HG03439 (cell line): ENCODE measurements around the gene SERPINA7.
"Not testable (repeated sequence)": the region's sequence is repeated elsewhere in the genome, so short reads cannot be mapped to it uniquely, and the experiment has no call there.

Experiments
- ATAC-seq: cut with Tn5 transposase; IDR thresholded peaks from one replicate; pipeline ENCODE4 v1.9.1; 2021; ENCODE audit warnings: mild to moderate bottlenecking, moderate library complexity; ENCODE audit not compliant: unreplicated experiment

SERPINA7 gene, protein sequence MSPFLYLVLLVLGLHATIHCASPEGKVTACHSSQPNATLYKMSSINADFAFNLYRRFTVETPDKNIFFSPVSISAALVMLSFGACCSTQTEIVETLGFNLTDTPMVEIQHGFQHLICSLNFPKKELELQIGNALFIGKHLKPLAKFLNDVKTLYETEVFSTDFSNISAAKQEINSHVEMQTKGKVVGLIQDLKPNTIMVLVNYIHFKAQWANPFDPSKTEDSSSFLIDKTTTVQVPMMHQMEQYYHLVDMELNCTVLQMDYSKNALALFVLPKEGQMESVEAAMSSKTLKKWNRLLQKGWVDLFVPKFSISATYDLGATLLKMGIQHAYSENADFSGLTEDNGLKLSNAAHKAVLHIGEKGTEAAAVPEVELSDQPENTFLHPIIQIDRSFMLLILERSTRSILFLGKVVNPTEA

DNA sequence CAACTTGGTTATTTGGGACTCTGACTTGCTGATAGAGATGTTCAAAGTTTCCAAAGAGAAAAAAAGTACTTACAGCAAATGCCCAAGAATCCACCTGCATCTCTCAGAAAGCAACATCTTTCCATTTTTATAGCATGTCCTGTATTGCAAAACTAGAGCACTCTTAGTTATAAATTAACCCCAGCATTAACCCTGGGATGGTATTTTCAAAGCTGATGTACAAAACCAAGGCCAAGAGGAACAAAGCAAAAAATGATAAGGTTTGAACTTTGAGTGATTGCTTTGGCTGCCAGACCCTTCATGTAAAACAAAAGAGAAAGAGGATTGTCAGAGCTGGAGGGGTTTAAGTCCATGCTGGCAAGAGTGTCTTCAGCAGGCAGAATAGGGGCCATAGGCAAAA is at the start of gene SERPINA7:
Gene SERPINA7 (minus strand): TSS at position 103 of the 400 bp plus-strand sequence. CDS start 1,669 bp downstream, outside the sequence.
- no peak for ATAC-seq

DNA sequence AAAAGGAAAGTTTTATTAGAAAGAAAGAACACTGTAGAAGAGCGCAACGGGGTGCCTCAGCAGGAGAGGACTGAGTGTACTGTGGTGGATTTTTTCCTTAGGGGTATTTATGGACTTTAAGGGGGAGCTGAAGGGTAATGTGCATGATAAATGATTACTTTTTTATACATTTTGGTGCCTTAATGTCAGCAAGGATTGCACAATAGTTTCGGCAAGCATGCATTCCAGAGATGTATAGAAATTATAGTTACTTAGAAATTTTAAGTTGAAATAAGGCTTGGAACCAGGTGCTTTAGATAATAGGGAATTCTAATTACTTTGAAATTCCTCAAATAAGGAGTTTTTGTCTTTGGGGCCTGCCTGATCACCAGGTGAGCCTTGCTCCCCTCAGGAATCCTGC is 30.5 kb upstream of the SERPINA7 start:
- ATAC-seq: no peak

DNA sequence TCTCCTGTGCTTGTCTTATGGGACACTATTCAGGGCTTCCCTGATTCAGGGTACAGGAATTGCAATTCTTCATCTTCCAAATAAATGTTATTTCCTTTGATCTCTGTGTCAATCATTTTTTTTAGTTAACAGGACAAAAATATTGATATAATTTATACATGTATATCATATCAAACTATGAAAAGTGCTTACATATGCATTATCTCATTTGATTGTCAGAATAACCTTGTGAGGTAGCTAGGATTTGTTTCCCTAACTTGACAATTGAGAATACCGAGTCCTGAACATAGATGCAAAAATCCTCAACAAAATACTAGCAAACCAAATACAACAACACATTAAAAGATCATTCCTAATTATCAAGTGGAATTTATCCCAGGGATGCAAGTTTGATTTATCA is 11.5 kb upstream of the SERPINA7 start:
- no peak for ATAC-seq

GRCh38 chrX:106042296-106042695 is 3.8 kb upstream of the SERPINA7 start:
- no peak for ATAC-seq

- no peak for ATAC-seq
These were observed 2.3 kb upstream of the SERPINA7 start for GRCh38 chrX:106040861-106041260.

GRCh38 chrX:106039920-106040319 is 1.4 kb upstream of the SERPINA7 start:
- ATAC-seq: no peak

GRCh38 chrX:106037835-106038473 is 573 bp downstream of the SERPINA7 start:
- ATAC-seq: no peak

GRCh38 chrX:106036716-106037115 is 1.8 kb downstream of the SERPINA7 start:
- no peak for ATAC-seq

GRCh38 chrX:106035064-106035463 is 3.5 kb downstream of the SERPINA7 start:
- no peak for ATAC-seq

GRCh38 chrX:106023947-106024346 is 14.6 kb downstream of the SERPINA7 start:
- ATAC-seq: no peak

DNA sequence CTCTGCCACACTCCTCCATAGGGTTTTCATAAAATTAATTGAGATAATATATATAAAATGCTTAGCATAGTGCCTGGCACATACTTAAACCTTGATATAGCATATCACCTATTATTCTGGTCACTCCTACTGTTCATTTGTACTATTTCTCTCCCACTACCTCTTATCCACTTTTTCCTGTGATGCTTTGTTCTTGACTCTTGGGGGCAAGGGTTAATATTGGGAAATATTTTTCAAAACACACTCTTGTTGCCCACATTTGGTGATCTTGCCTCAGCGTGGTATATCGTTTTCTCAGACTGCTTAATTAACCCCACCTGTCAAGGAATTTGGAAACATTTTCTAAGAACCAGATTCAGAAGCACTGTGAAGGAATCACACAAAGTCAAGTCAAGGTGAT is 16.3 kb downstream of the SERPINA7 start:
- no peak for ATAC-seq

DNA sequence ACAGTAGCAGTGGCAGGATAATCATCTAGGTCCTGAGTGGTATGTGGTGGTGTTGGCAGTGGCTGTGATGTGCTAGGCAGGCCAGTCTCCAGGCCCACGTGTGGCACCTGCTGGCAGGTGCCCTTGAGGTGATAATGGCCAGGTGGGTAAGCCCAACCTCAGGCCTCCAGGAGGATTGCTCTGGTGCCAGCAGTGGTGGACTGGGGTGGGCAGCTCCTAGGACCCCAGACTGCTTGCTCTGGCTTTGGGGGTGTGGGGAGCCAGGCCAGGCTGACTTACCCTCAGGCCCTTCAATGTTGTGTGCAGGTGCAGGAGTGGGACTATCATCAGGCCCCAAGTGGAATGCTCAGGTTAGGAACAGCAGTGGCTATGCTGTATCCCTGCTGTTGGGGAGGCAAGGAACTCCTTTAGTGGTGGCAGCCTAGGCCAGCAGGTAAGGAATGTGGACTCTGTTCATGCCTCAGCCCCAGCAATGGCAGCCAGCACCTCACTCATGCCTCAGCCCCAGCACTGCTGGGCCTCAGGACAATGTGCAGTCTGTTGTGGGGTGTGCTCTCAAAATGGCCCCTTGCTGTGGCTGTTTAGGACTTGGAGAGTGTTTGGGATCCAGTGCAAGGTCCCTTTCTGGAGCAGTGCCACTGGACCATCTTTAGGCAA is 24.3 kb downstream of the SERPINA7 start:
- no peak for ATAC-seq

DNA sequence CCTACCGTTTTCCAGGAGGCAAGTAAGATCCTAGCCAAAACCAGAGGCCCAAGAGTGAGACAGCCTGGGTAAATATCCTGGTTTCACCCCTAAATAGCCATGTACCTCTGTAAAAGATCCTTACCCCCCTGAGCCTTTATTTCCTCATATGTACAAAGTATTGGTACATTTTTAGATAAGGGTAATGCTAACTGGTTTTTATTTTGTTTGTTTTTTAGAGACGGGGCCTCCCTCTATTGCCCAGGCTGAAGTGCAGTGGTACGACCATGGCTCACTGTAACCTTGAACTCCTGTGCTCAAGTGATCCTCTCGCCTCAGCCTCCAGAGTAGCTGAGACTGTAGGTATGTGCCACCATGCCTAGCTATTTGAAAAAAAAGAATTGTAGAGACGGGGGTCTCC is 29.4 kb downstream of the SERPINA7 start:
- ATAC-seq: no peak

DNA sequence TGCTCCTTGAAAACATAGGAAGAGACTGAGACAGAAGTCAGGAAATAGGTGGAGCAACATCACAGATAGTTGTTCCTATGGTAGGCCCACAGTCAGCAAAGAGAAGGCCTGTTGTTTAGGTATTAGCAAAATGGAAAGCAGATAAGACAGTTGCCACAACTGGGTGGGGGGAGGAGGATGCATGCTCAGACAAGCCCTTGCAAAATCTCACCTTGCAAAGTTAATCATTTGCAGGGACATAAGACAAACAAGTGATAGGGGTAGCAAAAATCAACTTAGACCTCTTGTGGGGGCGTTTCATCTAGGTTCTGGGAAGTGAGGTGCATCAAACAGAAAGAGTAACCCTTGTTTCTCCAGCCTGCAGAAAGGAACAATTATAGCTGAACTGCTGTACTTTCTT is 30.7 kb downstream of the SERPINA7 start:
- ATAC-seq: no peak

DNA sequence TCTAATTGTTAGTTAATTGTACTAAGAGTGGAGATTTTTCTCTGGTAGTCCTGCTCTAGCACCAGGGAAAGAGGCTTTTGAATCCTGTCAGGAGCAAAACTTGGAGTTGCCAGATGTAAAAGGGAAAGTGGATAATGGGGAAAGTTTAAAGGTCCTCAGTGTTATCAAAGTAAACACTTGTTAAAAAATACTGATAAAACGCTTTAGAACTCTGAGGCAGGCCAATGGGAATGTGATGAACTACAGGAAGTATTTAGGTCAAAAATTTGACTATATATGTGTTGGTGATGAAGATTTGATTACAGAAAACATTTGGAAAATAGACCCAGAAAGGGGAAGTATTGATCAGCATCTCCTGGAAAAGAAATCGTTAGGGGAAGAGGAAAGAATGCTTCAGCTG is 32.8 kb downstream of the SERPINA7 start:
- no peak for ATAC-seq

DNA sequence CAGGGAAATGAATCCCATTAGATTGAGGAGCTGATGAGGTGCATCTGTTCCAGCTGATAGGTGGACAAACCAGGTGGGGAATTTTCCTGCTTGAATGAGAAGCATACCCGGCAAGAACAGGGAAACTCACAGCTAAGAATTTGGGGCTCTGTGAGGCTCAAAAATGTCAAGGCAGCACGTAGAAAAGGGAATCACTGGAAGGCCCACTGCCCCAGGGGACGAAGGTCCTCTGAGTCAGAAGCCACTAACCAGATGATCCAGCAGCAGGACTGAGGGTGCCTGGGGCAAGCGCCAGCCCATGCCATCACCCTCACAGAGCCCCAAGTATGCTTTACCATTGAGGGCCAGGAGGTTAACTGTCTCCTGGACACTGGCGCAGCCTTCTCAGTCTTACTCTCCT is 37.9 kb downstream of the SERPINA7 start:
- not testable (repeated sequence) for ATAC-seq

GRCh38 chrX:106000203-106000602 is 38.3 kb downstream of the SERPINA7 start:
- ATAC-seq: no peak

GRCh38 chrX:105999294-105999693 is 39.2 kb downstream of the SERPINA7 start:
- no peak for ATAC-seq

- not testable (repeated sequence) for ATAC-seq
These were observed 50.0 kb downstream of the SERPINA7 start for GRCh38 chrX:105988487-105988886.
